Common myeloid progenitor, CD34-positive (primary cell): ENCODE data around the gene CXCL17.

Experiments used
- CTCF ChIA-PET: fragments of 350-600 bp; sonication (Branson Sonifier 250); formaldehyde crosslinking; loops from one replicate; lab custom pipeline; 2021; ENCODE audit warnings: antibody characterized with exemption; lab: Charles Lee
- POLR2A ChIA-PET: fragments of 350-600 bp; sonication (Branson Sonifier 250); formaldehyde crosslinking; loops from one replicate; lab custom pipeline; 2021; ENCODE audit warnings: antibody characterized with exemption; lab: Charles Lee
- DNase-seq, 3 donors: peaks; one replicate each; pipeline versions ENCODE4 v3.0.0 to v3.0.0-alpha.2; 2013
- H3K27ac ChIP-seq, 2 experiments: 1 replicate in 1 of 2; 2 replicates in 1 of 2; pipeline ENCODE4 v1.7.0; 2013; ENCODE audit warnings: inconsistent platforms in 2 of 2, low read length in 2 of 2, mild to moderate bottlenecking in 2 of 2, low read depth in 1 of 2, moderate library complexity in 1 of 2; ENCODE audit not compliant: severe bottlenecking in 2 of 2, insufficient read depth in 1 of 2, poor library complexity in 1 of 2
- H3K27me3 ChIP-seq, 5 experiments: replicated peaks in 2 of 5; 1 replicate in 3 of 5; 2 replicates in 2 of 5; pipeline versions ENCODE4 v1.6.1 to v1.7.0; 2013; ENCODE audit warnings: low read length in 4 of 5, mild to moderate bottlenecking in 2 of 5, moderate library complexity in 2 of 5, inconsistent platforms in 1 of 5; ENCODE audit not compliant: insufficient read depth in 5 of 5, control insufficient read depth in 4 of 5
- H3K36me3 ChIP-seq, 4 experiments: 1 replicate in 2 of 4; 2 replicates in 2 of 4; pipeline versions ENCODE4 v1.6.1 to v1.7.0; 2013; ENCODE audit warnings: low read length in 3 of 4, control low read depth in 1 of 4, mild to moderate bottlenecking in 1 of 4; ENCODE audit not compliant: control insufficient read depth in 4 of 4, insufficient read depth in 4 of 4
- H3K4me1 ChIP-seq, 4 experiments: 1 replicate in 3 of 4; 2 replicates in 1 of 4; pipeline versions ENCODE4 v1.6.1 to v1.7.1; 2013; ENCODE audit warnings: low read length in 3 of 4, mild to moderate bottlenecking in 3 of 4, control low read depth in 1 of 4, inconsistent platforms in 1 of 4, moderate library complexity in 1 of 4; ENCODE audit not compliant: control insufficient read depth in 4 of 4, insufficient read depth in 4 of 4; ENCODE audit errors: control extremely low read depth in 1 of 4
- H3K4me3 ChIP-seq, 7 experiments: 1 replicate in 4 of 7; 2 replicates in 3 of 7; pipeline versions ENCODE4 v1.5.1 to v1.7.0; 2013; ENCODE audit warnings: mild to moderate bottlenecking in 7 of 7, low read length in 6 of 7, moderate library complexity in 6 of 7, inconsistent platforms in 2 of 7, low read depth in 2 of 7, control low read depth in 1 of 7; ENCODE audit not compliant: insufficient read depth in 4 of 7, control insufficient read depth in 1 of 7; ENCODE audit errors: extremely low read depth in 1 of 7
- H3K9me3 ChIP-seq, 5 experiments: 1 replicate in 4 of 5; 2 replicates in 1 of 5; pipeline versions ENCODE4 v1.6.1 to v1.7.1; 2013; ENCODE audit warnings: low read length in 4 of 5, mild to moderate bottlenecking in 2 of 5, inconsistent platforms in 1 of 5, low read depth in 1 of 5, moderate library complexity in 1 of 5; ENCODE audit not compliant: control insufficient read depth in 4 of 5, insufficient read depth in 2 of 5; ENCODE audit errors: control extremely low read depth in 1 of 5
- WGBS: methylation state at CpG from one replicate; pipeline ENCODE4 v1.1.5; 2013; ENCODE audit not compliant: insufficient coverage; 5-methylcytosine and 5-hydroxymethylcytosine counted together

The CXCL17 gene

GRCh38 chr19:42422092-42422900 lies 20.4 kb downstream of the CXCL17 start:
- Histone ChIP-seq H3K4me1 (peaks cover 7 to 34% (median 25%) of the 10 kb centered on the region in 4 experiments), H3K36me3 (no peaks in the 10 kb centered on the region), H3K9me3 (no peaks in the 10 kb centered on the region), H3K27me3 (peaks cover 0 to 7% (median 0%) of the 10 kb centered on the region in 5 experiments), H3K4me3 (peak overlapping the region in 6 of 7 experiments; percentile 50 to 74 (median 68)), H3K27ac (peak overlapping the region in 1 of 2 experiments; percentile 12)
- peak in 2 of 3 donors; percentile 58 to 72 for DNase-seq
- ChIA-PET POLR2A (no interaction called here), CTCF (interaction anchor here (1.0 to 2.2 kb wide), 3 partner anchors 13 to 32 kb away, joined by 3 to 6 read pairs (median 4); partner anchors contain the start of gene CNFN)
- WGBS, result 70% methylated on average over 14 of the region's 17 CpGs

GRCh38 chr19:42421591-42422031 lies 21.1 kb downstream of the CXCL17 start:
- peaks cover 0 to 7% (median 0%) of the 10 kb centered on the region in 5 experiments for H3K27me3 ChIP-seq
- peaks cover 0 to under 1% (median 0%) of the 10 kb centered on the region in 4 experiments for H3K36me3 ChIP-seq
- 75% methylated on average over 9 of the region's 9 CpGs for WGBS
- no peaks in the 10 kb centered on the region for H3K9me3 ChIP-seq
- ChIA-PET CTCF (interaction anchor here (1.0 to 2.1 kb wide), 2 partner anchors 12 to 19 kb away, joined by 3 to 8 read pairs; no protein-coding TSS in a partner anchor), POLR2A (no interaction called here)
- no peak for DNase-seq
- H3K4me1 ChIP-seq, result peaks cover 7 to 34% (median 25%) of the 10 kb centered on the region in 4 experiments
- H3K27ac ChIP-seq, result no peak overlapping the region
- no peak overlapping the region for H3K4me3 ChIP-seq

GRCh38 chr19:42421101-42421500 lies 21.6 kb downstream of the CXCL17 start:
- H3K9me3 ChIP-seq, result no peaks in the 10 kb centered on the region
- peaks cover 7 to 34% (median 25%) of the 10 kb centered on the region in 4 experiments for H3K4me1 ChIP-seq
- H3K36me3 ChIP-seq, result peaks cover 0 to 2% (median 0%) of the 10 kb centered on the region in 4 experiments
- peaks cover 0 to 7% (median 0%) of the 10 kb centered on the region in 5 experiments for H3K27me3 ChIP-seq
- DNase-seq, result no peak
- H3K4me3 ChIP-seq, result no peak overlapping the region
- H3K27ac ChIP-seq, result no peak overlapping the region
- WGBS, result 84% methylated on average over 3 of the region's 4 CpGs
- ChIA-PET CTCF (interaction anchor here (0.7 to 2.1 kb wide), 4 partner anchors 17 to 972 kb away, joined by 3 to 8 read pairs (median 7); no protein-coding TSS in a partner anchor), POLR2A (no interaction called here)

GRCh38 chr19:42420055-42420544 lies 22.6 kb downstream of the CXCL17 start:
- no peak overlapping the region for H3K27ac ChIP-seq

GRCh38 chr19:42419309-42419708 lies 23.4 kb downstream of the CXCL17 start:
- DNase-seq, result no peak
- WGBS, result 100% methylated on average over 3 of the region's 6 CpGs
- Histone ChIP-seq H3K27ac (no peak overlapping the region), H3K27me3 (peaks cover 0 to 5% (median 0%) of the 10 kb centered on the region in 5 experiments), H3K36me3 (peaks cover 0 to 2% (median 0%) of the 10 kb centered on the region in 4 experiments), H3K4me1 (peaks cover 7 to 34% (median 23%) of the 10 kb centered on the region in 4 experiments), H3K9me3 (no peaks in the 10 kb centered on the region), H3K4me3 (no peak overlapping the region)
- ChIA-PET POLR2A (no interaction called here), CTCF (interaction anchor here (1.9 kb wide), 1 partner anchor 19 kb away, joined by 7 read pairs; no protein-coding TSS in a partner anchor)

More at GRCh38 chr19:42420055-42420544, 22.6 kb downstream of the CXCL17 start:
- Histone ChIP-seq H3K36me3 (peaks cover 0 to 2% (median 0%) of the 10 kb centered on the region in 4 experiments), H3K4me3 (no peak overlapping the region), H3K27me3 (peaks cover 0 to 7% (median 0%) of the 10 kb centered on the region in 5 experiments), H3K9me3 (no peaks in the 10 kb centered on the region), H3K4me1 (peaks cover 7 to 34% (median 25%) of the 10 kb centered on the region in 4 experiments)
- ChIA-PET POLR2A (no interaction called here), CTCF (interaction anchor here (0.9 to 2.1 kb wide), 5 partner anchors 9 to 21 kb away, joined by 3 to 8 read pairs (median 7); no protein-coding TSS in a partner anchor)
- WGBS, result 66% methylated on average over 7 of the region's 10 CpGs
- peak; percentile 59 to 77 (median 73) for DNase-seq

- Histone ChIP-seq H3K4me3 (no peak overlapping the region), H3K36me3 (peaks cover 0 to 14% (median 4%) of the 10 kb centered on the region in 4 experiments), H3K27me3 (no peaks in the 10 kb centered on the region), H3K4me1 (no peaks in the 10 kb centered on the region), H3K27ac (no peak overlapping the region), H3K9me3 (no peaks in the 10 kb centered on the region)
- ChIA-PET CTCF (no interaction called here), POLR2A (interaction anchor here (0.6 kb wide), 1 partner anchor 373 kb away, joined by 3 read pairs; no protein-coding TSS in a partner anchor)
- DNase-seq, result no peak
- WGBS, result 97% methylated on average over 3 of the region's 4 CpGs
These were observed 30.1 kb downstream of the CXCL17 start for GRCh38 chr19:42412661-42413076.
